Superior temporal gyrus (tissue), 1 donor: ENCODE results near the gene YRDC.
A peak's percentile ranks its signal among the peaks of the same experiment; 100 is the strongest.

ENCODE experiments used
- DNase-seq: peaks from one replicate; pipeline ENCODE4 v3.0.0-alpha.2; 2016; ENCODE audit errors: extremely low spot score

Gene YRDC, protein sequence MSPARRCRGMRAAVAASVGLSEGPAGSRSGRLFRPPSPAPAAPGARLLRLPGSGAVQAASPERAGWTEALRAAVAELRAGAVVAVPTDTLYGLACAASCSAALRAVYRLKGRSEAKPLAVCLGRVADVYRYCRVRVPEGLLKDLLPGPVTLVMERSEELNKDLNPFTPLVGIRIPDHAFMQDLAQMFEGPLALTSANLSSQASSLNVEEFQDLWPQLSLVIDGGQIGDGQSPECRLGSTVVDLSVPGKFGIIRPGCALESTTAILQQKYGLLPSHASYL

GRCh38 chr1:37807555-37808368 lies at the start of gene YRDC, which contains the start of gene C1orf122:
Gene YRDC (minus strand): TSS chr1:37808208. CDS start chr1:37808180, 28 bp downstream.
Gene C1orf122 (plus strand): TSS chr1:37807790. CDS start chr1:37808405, 615 bp downstream.
- DNase-seq = peak; percentile 95

- no peak for DNase-seq
Observed at GRCh38 chr1:37854406-37854805, 46.4 kb upstream of the YRDC start.

DNA sequence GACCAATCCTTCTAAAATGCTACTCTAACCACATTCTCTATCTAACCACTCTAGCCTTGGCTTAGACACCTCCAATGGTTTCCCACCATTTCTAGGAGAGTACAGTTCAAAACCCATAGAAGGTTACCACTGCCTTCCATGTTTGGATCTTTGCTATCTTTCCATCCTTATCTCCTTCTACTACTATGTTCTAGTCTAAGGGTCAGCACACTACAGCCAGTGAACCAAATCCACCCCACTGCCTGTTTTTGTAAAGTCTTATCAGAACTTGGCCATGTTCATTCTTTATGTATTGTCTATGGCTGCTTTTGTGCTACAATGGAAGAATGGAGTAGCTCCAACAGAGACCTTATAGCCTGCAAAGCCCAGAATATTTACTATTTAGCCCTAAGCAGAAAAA lies 45.1 kb upstream of the YRDC start:
- DNase-seq = no peak

GRCh38 chr1:37851782-37852210 lies 43.8 kb upstream of the YRDC start:
- DNase-seq = no peak

DNA sequence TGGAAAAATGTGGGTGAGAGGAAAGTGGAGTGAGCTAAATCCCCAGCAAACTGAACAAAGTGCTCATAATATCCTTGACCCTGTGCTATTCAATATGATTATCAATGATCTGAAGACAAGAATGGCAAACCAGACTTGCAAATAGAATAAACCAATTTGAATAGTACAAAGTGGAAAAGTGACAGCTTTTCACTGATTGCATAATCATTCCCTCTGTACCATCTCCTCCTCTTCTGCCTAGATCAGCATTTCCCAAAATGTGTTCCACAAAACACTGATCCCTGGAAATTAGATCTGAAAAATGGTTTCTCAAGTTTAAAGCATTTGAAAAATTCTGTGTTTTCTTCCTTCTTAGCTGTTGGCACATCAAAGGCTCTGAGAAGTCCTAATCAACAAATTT lies 43.3 kb upstream of the YRDC start:
- DNase-seq = peak; percentile 25

GRCh38 chr1:37850352-37850955 lies 42.4 kb upstream of the YRDC start:
- DNase-seq = no peak

- DNase-seq = no peak
Observed at GRCh38 chr1:37849480-37849879, 41.5 kb upstream of the YRDC start.

GRCh38 chr1:37846647-37847339 lies 38.8 kb upstream of the YRDC start:
- no peak for DNase-seq

- DNase-seq = no peak
Observed at GRCh38 chr1:37845786-37846185, 37.8 kb upstream of the YRDC start.

GRCh38 chr1:37845049-37845646 lies 37.1 kb upstream of the YRDC start:
- DNase-seq = no peak

- no peak for DNase-seq
Observed at GRCh38 chr1:37844536-37844935, 36.5 kb upstream of the YRDC start.

- DNase-seq = no peak
Observed at GRCh38 chr1:37841652-37842051, 33.6 kb upstream of the YRDC start.

- no peak for DNase-seq
Observed at GRCh38 chr1:37840711-37841110, 32.7 kb upstream of the YRDC start.

- no peak for DNase-seq
Observed at GRCh38 chr1:37839676-37840075, 31.7 kb upstream of the YRDC start.

DNA sequence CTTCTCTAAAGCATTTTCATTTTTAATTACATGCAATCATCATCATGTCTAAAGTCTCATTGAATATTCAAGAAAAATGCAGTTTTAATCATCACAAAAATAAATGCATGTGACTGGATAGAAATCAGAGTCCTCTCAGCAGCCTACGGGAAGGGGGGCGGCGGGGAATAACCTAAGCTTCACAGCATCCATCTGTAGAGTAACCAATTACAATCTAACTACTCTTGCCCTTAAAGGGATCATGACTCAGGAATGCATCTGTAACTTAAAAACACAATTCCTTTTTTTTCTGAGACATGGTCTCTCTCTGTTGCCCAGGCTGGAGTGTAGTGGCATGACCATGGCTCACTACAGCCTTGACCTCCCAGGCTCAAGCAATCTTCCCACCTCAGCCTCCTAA lies 28.8 kb upstream of the YRDC start:
- no peak for DNase-seq

DNA sequence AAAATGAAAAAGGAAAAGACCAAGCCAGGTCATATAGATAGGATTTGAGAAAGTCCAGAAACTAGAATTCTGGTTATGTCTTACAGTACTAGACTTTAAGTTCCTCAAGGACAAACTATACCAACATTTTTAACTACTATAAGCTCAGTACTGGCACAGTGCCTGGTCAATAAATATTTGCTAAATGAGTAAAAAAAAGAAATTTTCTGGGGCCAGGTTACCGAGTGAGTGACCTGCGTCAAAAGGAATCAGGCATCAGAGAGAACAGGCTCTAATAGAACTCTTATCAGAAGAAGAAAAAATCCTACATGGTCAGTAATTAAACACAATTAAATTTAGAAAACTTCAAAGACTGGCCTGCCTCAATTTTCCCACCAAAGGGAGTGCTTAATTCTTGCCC lies 23.8 kb upstream of the YRDC start:
- no peak for DNase-seq

- DNase-seq = no peak
Observed at GRCh38 chr1:37831109-37831508, 23.1 kb upstream of the YRDC start.

GRCh38 chr1:37828410-37829074 lies 20.5 kb upstream of the YRDC start:
- no peak for DNase-seq

GRCh38 chr1:37825506-37825905 lies 17.5 kb upstream of the YRDC start:
- no peak for DNase-seq

GRCh38 chr1:37824001-37824400 lies 16.0 kb upstream of the YRDC start:
- DNase-seq = no peak
